ENCODE data around the gene FOXN1.

The FOXN1 gene

GRCh38 chr17:28478712-28479615, 27.2 kb upstream of the FOXN1 start:
- no peak for DNase-seq

GRCh38 chr17:28480278-28480677, 25.9 kb upstream of the FOXN1 start:
- DNase-seq, result no peak

GRCh38 chr17:28480799-28481571, 25.2 kb upstream of the FOXN1 start:
- DNase-seq, result no peak

- DNase-seq, result no peak
Observed at GRCh38 chr17:28482551-28483199, 23.5 kb upstream of the FOXN1 start.

GRCh38 chr17:28484296-28484695, 21.9 kb upstream of the FOXN1 start:
- no peak for DNase-seq

GRCh38 chr17:28485049-28485448, 21.1 kb upstream of the FOXN1 start:
- no peak for DNase-seq

- no peak for DNase-seq
Observed at GRCh38 chr17:28487881-28488532, 18.1 kb upstream of the FOXN1 start.

GRCh38 chr17:28488533-28489276, 17.4 kb upstream of the FOXN1 start:
- DNase-seq, result no peak

GRCh38 chr17:28491286-28491685, 14.9 kb upstream of the FOXN1 start:
- no peak for DNase-seq

GRCh38 chr17:28491860-28492259, 14.3 kb upstream of the FOXN1 start:
- no peak for DNase-seq

GRCh38 chr17:28492352-28493310, 13.5 kb upstream of the FOXN1 start:
- no peak for DNase-seq

GRCh38 chr17:28493460-28493859, 12.7 kb upstream of the FOXN1 start:
- DNase-seq, result no peak

GRCh38 chr17:28494445-28495188, 11.5 kb upstream of the FOXN1 start:
- peak; percentile 52 to 77 (median 70) for DNase-seq

- no peak for DNase-seq
Observed at GRCh38 chr17:28495635-28496034, 10.5 kb upstream of the FOXN1 start.

GRCh38 chr17:28497931-28498330, 8.2 kb upstream of the FOXN1 start:
- DNase-seq, result no peak

- DNase-seq, result no peak
Observed at GRCh38 chr17:28498652-28499363, 7.3 kb upstream of the FOXN1 start.

- no peak for DNase-seq
Observed at GRCh38 chr17:28499364-28499664, 6.8 kb upstream of the FOXN1 start.

- DNase-seq, result no peak
Observed at GRCh38 chr17:28499684-28500357, 6.3 kb upstream of the FOXN1 start.

- no peak for DNase-seq
Observed at GRCh38 chr17:28500712-28501379, 5.3 kb upstream of the FOXN1 start.
